Activated naive CD4-positive, alpha-beta T cell treated with anti-CD3 and anti-CD28 coated beads for 36 hours (primary cell): ENCODE measurements around the gene CDH3. TPM values are rescaled to one million over a fixed set of nuclear protein-coding genes. Genes with fewer than 3 reads are reported as not detected.

Experiments
- CTCF ChIA-PET: fragments of 350-600 bp; sonication (Branson Sonifier 250); formaldehyde crosslinking; loops from one replicate; lab custom pipeline; 2021; ENCODE audit warnings: antibody characterized with exemption; lab: Charles Lee
- DNase-seq: peaks from one replicate; pipeline ENCODE4 v3.0.0-alpha.2; 2020
- H3K27ac Mint-ChIP-seq: one replicate; pipeline ENCODE4 v1.8.0; 2021; ENCODE audit warnings: mild to moderate bottlenecking, mixed read lengths
- H3K27me3 Mint-ChIP-seq: one replicate; pipeline ENCODE4 v1.8.0; 2021; ENCODE audit warnings: low read depth, mixed read lengths
- H3K36me3 Mint-ChIP-seq: one replicate; pipeline ENCODE4 v1.8.0; 2021; ENCODE audit warnings: low read depth, mixed read lengths
- H3K4me1 Mint-ChIP-seq: one replicate; pipeline ENCODE4 v1.8.0; 2021; ENCODE audit warnings: low read depth, mixed read lengths
- H3K4me3 Mint-ChIP-seq: one replicate; pipeline ENCODE4 v1.8.0; 2021; ENCODE audit warnings: mild to moderate bottlenecking, moderate library complexity, mixed read lengths
- H3K9me3 Mint-ChIP-seq: one replicate; pipeline ENCODE4 v1.8.0; 2021; ENCODE audit warnings: mixed read lengths
- intact Hi-C: fragments of 100-400 bp; cut with micrococcal nuclease; formaldehyde crosslinking; loops from one replicate; pipeline ENCODE4 v1.15.1; 2023
- total RNA-seq, 2 experiments: library from RNA; stranded (reverse); gene quantifications; one replicate each; pipeline ENCODE4 v1.2.3, GENCODE V29; 2021

The CDH3 gene
- total RNA-seq, 2 experiments from 2014 or later = 20.1 to 23.3 TPM

GRCh38 chr16:68732741-68733399 is 87.8 kb downstream of the CDH3 start:
- no peak for DNase-seq
- intact Hi-C loops = no loop called here
- H3K4me3 Mint-ChIP-seq = no peak overlapping the region
- H3K27ac Mint-ChIP-seq = no peak overlapping the region
- CTCF ChIA-PET = no interaction called here
- no peaks in the 10 kb centered on the region for H3K9me3 Mint-ChIP-seq
- H3K27me3 Mint-ChIP-seq = peaks cover 35% of the 10 kb centered on the region
- peaks cover 2% of the 10 kb centered on the region for H3K36me3 Mint-ChIP-seq
- peaks cover 8% of the 10 kb centered on the region for H3K4me1 Mint-ChIP-seq

- intact Hi-C loops = no loop called here
- Mint-ChIP-seq H3K4me3 (no peak overlapping the region), H3K4me1 (peaks cover 8% of the 10 kb centered on the region), H3K36me3 (peaks cover 2% of the 10 kb centered on the region), H3K27me3 (peaks cover 37% of the 10 kb centered on the region), H3K9me3 (no peaks in the 10 kb centered on the region), H3K27ac (no peak overlapping the region)
- no peak for DNase-seq
- CTCF ChIA-PET = no interaction called here
Observed at GRCh38 chr16:68733570-68733969, 88.5 kb downstream of the CDH3 start.

DNA sequence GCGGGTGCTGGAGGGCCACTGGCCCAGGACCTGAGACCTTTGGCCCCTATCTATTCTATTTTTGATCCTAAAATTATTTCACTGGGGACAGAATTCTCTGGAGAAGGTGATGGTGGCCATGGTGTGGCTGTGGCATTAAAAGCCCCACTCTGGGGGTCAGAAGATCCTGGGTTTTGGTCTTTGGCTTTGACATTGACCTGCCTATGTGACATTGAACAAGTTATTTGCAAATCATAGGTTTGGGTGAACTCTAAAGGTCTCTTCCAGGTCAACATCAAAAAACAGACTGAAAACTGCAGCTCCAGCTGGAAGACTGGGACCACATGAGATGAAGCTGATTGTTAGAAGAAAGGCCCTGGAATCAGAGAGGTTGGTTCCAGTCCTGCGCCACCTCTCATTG is 89.7 kb downstream of the CDH3 start:
- intact Hi-C loops = no loop called here
- CTCF ChIA-PET = interaction anchor here (0.6 to 1.2 kb wide), 2 partner anchors 23 to 144 kb away, joined by 3 to 4 read pairs; no protein-coding TSS in a partner anchor
- no peaks in the 10 kb centered on the region for H3K9me3 Mint-ChIP-seq

GRCh38 chr16:68736561-68736960 is 91.5 kb downstream of the CDH3 start:
- peaks cover 12% of the 10 kb centered on the region for H3K4me1 Mint-ChIP-seq
- no peak overlapping the region for H3K27ac Mint-ChIP-seq
- DNase-seq = no peak
- peaks cover 47% of the 10 kb centered on the region for H3K27me3 Mint-ChIP-seq
- no peaks in the 10 kb centered on the region for H3K9me3 Mint-ChIP-seq
- H3K4me3 Mint-ChIP-seq = peak overlapping the region; percentile 58
- peaks cover 2% of the 10 kb centered on the region for H3K36me3 Mint-ChIP-seq
- CTCF ChIA-PET = interaction anchor here (1.2 kb wide), 1 partner anchor 147 kb away, joined by 4 read pairs; no protein-coding TSS in a partner anchor
- intact Hi-C loops = no loop called here

More for the DNA sequence above, 89.7 kb downstream of the CDH3 start:
- DNase-seq = no peak
- H3K27me3 Mint-ChIP-seq = peaks cover 35% of the 10 kb centered on the region
- H3K4me1 Mint-ChIP-seq = peaks cover 8% of the 10 kb centered on the region
- no peak overlapping the region for H3K27ac Mint-ChIP-seq
- peaks cover 2% of the 10 kb centered on the region for H3K36me3 Mint-ChIP-seq
- no peak overlapping the region for H3K4me3 Mint-ChIP-seq

- CTCF ChIA-PET = interaction anchor here (1.2 kb wide), 1 partner anchor 147 kb away, joined by 4 read pairs; no protein-coding TSS in a partner anchor
- H3K27ac Mint-ChIP-seq = no peak within 1 kb of the TSS
Observed at GRCh38 chr16:68737046-68737729, 92.1 kb downstream of the CDH3 start, which contains the start of gene CDH1. CDH1 (plus strand) TSS chr16:68737292; CDS start chr16:68737416, 124 bp downstream.

DNA sequence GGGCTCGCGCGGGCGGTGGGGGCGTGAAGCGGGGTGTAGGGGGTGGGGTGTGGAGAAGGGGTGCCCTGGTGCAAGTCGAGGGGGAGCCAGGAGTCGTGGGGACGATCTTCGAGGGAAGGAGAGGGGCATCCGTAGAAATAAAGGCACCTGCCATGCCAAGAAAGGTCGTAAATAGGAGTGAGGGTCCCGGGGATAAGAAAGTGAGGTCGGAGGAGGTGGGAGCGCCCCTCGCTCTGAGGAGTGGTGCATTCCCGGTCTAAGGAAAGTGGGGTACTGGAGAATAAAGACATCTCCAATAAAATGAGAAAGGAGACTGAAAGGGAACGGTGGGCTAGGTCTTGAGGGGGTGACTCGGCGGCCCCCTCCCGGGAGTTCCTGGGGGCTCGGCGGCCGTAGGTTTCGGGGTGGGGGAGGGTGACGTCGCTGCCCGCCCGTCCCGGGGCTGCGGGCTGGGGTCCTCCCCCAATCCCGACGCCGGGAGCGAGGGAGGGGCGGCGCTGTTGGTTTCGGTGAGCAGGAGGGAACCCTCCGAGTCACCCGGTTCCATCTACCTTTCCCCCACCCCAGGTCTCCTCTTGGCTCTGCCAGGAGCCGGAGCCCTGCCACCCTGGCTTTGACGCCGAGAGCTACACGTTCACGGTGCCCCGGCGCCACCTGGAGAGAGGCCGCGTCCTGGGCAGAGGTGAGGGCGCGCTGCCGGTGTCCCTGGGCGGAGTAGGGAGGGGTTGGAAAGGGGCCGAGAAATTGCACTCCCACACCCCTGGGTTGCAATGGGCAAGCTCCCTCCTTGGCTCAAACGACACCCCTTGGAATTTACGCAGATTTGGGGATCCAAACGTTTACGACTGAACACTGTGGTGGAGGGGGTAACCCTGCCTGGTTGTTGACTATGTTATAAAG is 92.9 kb downstream of the CDH3 start:
- peaks cover 13% of the 10 kb centered on the region for H3K4me1 Mint-ChIP-seq
- H3K36me3 Mint-ChIP-seq = peaks cover 2% of the 10 kb centered on the region
- peak overlapping the region; percentile 52 for H3K4me3 Mint-ChIP-seq
- H3K9me3 Mint-ChIP-seq = no peaks in the 10 kb centered on the region
- H3K27ac Mint-ChIP-seq = no peak overlapping the region
- H3K27me3 Mint-ChIP-seq = peaks cover 42% of the 10 kb centered on the region
- DNase-seq = peak; percentile 45
- intact Hi-C loops = loop anchor here (1.0 kb wide), 1 partner anchor 34 kb away; no protein-coding TSS in a partner anchor
- CTCF ChIA-PET = interaction anchor here (1.2 to 1.7 kb wide), 2 partner anchors 148 kb away, joined by 4 to 6 read pairs; no protein-coding TSS in a partner anchor

More at GRCh38 chr16:68737046-68737729, 92.1 kb downstream of the CDH3 start, which contains the start of gene CDH1:
- Mint-ChIP-seq H3K27me3 (peaks cover 46% of the 10 kb centered on the region), H3K9me3 (no peaks in the 10 kb centered on the region), H3K4me1 (peaks cover 12% of the 10 kb centered on the region), H3K4me3 (peak within 1 kb of the TSS; percentile 58), H3K36me3 (peaks cover 2% of the 10 kb centered on the region)
- DNase-seq = peak; percentile 42
- intact Hi-C loops = no loop called here

DNA sequence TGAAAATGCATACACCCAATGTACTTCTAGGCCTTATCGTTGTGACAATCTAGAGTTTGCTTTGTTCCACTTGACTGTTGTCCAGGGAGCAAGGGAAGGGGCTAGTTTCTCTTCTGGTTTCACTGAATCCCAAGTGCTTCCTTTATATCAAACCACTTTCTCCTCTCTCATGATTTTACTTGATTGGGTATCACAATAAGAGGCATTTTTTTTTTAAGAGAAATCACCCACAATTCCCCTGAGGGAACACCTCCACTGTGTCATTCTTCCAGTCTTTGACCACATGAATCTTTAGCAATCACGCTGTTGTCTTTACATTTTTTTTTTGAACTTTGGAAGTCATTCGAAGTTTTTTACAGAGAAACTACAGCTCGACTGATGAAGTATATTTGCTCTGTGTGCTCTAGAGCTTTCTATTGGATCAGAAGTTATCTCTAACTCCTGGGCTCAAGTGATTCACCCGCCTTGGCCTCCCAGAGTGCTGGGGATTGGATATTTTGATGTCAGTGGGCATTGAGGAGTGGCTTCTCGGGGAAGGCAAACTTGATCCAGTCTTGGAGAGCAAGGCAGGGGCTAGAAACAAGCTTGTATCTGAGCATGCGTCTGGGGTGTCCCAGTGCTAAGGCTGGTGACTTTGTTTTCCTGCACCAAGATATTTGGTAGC is 95.0 kb downstream of the CDH3 start:
- H3K9me3 Mint-ChIP-seq = no peaks in the 10 kb centered on the region
- H3K4me3 Mint-ChIP-seq = no peak overlapping the region
- peaks cover 33% of the 10 kb centered on the region for H3K27me3 Mint-ChIP-seq
- no peak for DNase-seq
- CTCF ChIA-PET = interaction anchor here (0.5 to 1.7 kb wide), 2 partner anchors 150 to 598 kb away, joined by 3 to 6 read pairs; no protein-coding TSS in a partner anchor
- peaks cover 2% of the 10 kb centered on the region for H3K36me3 Mint-ChIP-seq
- intact Hi-C loops = no loop called here
- no peak overlapping the region for H3K27ac Mint-ChIP-seq
- peaks cover 14% of the 10 kb centered on the region for H3K4me1 Mint-ChIP-seq

DNA sequence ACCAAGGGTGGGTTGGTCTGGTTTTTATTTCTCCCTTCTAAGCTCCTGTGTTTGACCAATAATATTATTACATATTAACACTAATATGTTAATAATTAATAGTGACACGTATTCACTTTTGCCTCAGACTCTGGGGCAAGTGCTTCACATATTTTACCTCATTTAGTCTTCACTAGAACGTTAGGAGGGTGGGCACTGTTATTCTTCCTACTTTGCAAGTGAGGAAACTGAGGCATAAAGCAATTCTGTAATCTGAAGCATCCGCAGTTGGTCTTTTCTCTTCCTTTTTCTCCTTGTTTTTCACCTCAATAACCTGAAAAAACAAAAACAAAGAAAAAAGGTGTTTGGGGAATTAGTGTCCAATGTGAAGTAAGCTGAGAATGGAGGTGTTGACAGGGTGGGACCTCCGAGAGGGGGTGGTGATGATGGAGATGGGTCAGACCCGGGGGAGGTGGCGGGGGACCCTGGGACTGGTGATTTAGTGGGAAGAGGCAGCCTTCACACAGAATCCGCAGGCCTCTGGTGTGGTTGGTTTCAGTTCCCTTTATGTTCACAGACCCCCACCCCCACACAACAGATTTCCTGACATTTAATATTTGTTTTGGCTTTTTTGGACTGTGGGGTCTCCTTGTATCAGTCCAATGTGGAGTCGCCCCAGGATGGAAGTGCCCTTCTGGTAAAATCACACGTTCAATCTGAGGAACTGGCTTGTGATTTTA is 95.7 kb downstream of the CDH3 start:
- DNase-seq = no peak
- intact Hi-C loops = no loop called here
- CTCF ChIA-PET = no interaction called here
- H3K4me3 Mint-ChIP-seq = no peak overlapping the region
- no peak overlapping the region for H3K27ac Mint-ChIP-seq
- H3K4me1 Mint-ChIP-seq = peaks cover 14% of the 10 kb centered on the region
- peaks cover 2% of the 10 kb centered on the region for H3K36me3 Mint-ChIP-seq
- H3K9me3 Mint-ChIP-seq = no peaks in the 10 kb centered on the region
- H3K27me3 Mint-ChIP-seq = peaks cover 31% of the 10 kb centered on the region

DNA sequence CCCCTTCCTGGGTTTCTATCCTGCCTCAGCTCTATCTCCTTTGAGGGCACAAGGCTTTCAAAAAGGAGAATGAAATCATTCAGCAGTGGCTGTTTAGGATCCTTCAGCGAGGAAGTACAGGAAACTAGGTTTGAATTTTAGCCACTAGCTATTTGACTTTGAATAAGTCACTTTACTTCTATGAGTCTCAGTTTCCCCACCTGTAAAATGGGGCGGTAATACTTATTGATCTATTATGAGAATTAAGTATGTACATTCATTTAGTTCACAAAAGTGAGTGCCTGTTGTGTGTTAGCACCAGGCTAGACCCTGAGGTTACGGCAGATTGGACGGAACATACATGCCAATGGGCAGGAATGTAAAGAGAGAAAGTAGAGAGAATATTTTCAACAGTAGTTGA is 98.6 kb downstream of the CDH3 start:
- Mint-ChIP-seq H3K27ac (no peak overlapping the region), H3K27me3 (peaks cover 15% of the 10 kb centered on the region), H3K4me1 (peaks cover 6% of the 10 kb centered on the region), H3K4me3 (no peak overlapping the region), H3K36me3 (no peaks in the 10 kb centered on the region), H3K9me3 (no peaks in the 10 kb centered on the region)
- intact Hi-C loops = loop anchor here (2.0 kb wide), 1 partner anchor 23 kb away; no protein-coding TSS in a partner anchor
- DNase-seq = no peak
- CTCF ChIA-PET = interaction anchor here (1.0 to 1.2 kb wide), 2 partner anchors 153 to 215 kb away, joined by 3 read pairs; no protein-coding TSS in a partner anchor

GRCh38 chr16:68744744-68745280 is 99.7 kb downstream of the CDH3 start:
- peaks cover 18% of the 10 kb centered on the region for H3K27me3 Mint-ChIP-seq
- no peaks in the 10 kb centered on the region for H3K9me3 Mint-ChIP-seq
- H3K36me3 Mint-ChIP-seq = no peaks in the 10 kb centered on the region
- intact Hi-C loops = no loop called here
- no peak overlapping the region for H3K4me3 Mint-ChIP-seq
- CTCF ChIA-PET = no interaction called here
- H3K27ac Mint-ChIP-seq = no peak overlapping the region
- DNase-seq = no peak
- peaks cover 6% of the 10 kb centered on the region for H3K4me1 Mint-ChIP-seq

GRCh38 chr16:68746951-68747350 is 101.8 kb downstream of the CDH3 start:
- no peaks in the 10 kb centered on the region for H3K36me3 Mint-ChIP-seq
- CTCF ChIA-PET = no interaction called here

More at GRCh38 chr16:68746951-68747350, 101.8 kb downstream of the CDH3 start:
- H3K27me3 Mint-ChIP-seq = peaks cover 10% of the 10 kb centered on the region
- H3K4me3 Mint-ChIP-seq = no peak overlapping the region
- peak overlapping the region; percentile 31 for H3K27ac Mint-ChIP-seq
- no peak for DNase-seq
- intact Hi-C loops = no loop called here
- H3K9me3 Mint-ChIP-seq = no peaks in the 10 kb centered on the region
- H3K4me1 Mint-ChIP-seq = peaks cover 2% of the 10 kb centered on the region
